HG02981 (cell line): ENCODE measurements around the gene ANO2.

ENCODE experiments used
- ATAC-seq: cut with Tn5 transposase; IDR thresholded peaks from one replicate; pipeline ENCODE4 v1.9.1; 2021; ENCODE audit warnings: mild to moderate bottlenecking, moderate library complexity; ENCODE audit not compliant: unreplicated experiment

The ANO2 gene

GRCh38 chr12:5921027-5921909 is 23.8 kb downstream of the ANO2 start:
- ATAC-seq = no peak

GRCh38 chr12:5916785-5917290 is 28.2 kb downstream of the ANO2 start:
- ATAC-seq = no peak

GRCh38 chr12:5915511-5915910 is 29.5 kb downstream of the ANO2 start:
- ATAC-seq = no peak

GRCh38 chr12:5914387-5915149 is 30.5 kb downstream of the ANO2 start:
- no peak for ATAC-seq

- ATAC-seq = no peak
These were observed 31.7 kb downstream of the ANO2 start for GRCh38 chr12:5913387-5913786.

- no peak for ATAC-seq
These were observed 32.4 kb downstream of the ANO2 start for GRCh38 chr12:5912437-5913334.

GRCh38 chr12:5912011-5912410 is 33.0 kb downstream of the ANO2 start:
- ATAC-seq = no peak

- ATAC-seq = no peak
These were observed 34.1 kb downstream of the ANO2 start for GRCh38 chr12:5910790-5911548.

- no peak for ATAC-seq
These were observed 35.5 kb downstream of the ANO2 start for GRCh38 chr12:5909560-5909959.

GRCh38 chr12:5908251-5908650 is 36.8 kb downstream of the ANO2 start:
- no peak for ATAC-seq

- ATAC-seq = no peak
These were observed 37.3 kb downstream of the ANO2 start for GRCh38 chr12:5907807-5908206.

GRCh38 chr12:5905757-5906156 is 39.3 kb downstream of the ANO2 start:
- no peak for ATAC-seq

- ATAC-seq = no peak
These were observed 40.1 kb downstream of the ANO2 start for GRCh38 chr12:5904969-5905368.

- no peak for ATAC-seq
These were observed 40.6 kb downstream of the ANO2 start for GRCh38 chr12:5904441-5904840.

GRCh38 chr12:5902736-5903135 is 42.3 kb downstream of the ANO2 start:
- ATAC-seq = no peak

- no peak for ATAC-seq
These were observed 43.6 kb downstream of the ANO2 start for GRCh38 chr12:5901416-5901815.

- ATAC-seq = no peak
These were observed 44.4 kb downstream of the ANO2 start for GRCh38 chr12:5900533-5901205.

GRCh38 chr12:5900076-5900475 is 45.0 kb downstream of the ANO2 start:
- ATAC-seq = no peak

- no peak for ATAC-seq
These were observed 45.4 kb downstream of the ANO2 start for GRCh38 chr12:5899675-5900074.

GRCh38 chr12:5898874-5899273 is 46.2 kb downstream of the ANO2 start:
- ATAC-seq = no peak
